Trophoblast cell (in vitro differentiated cells and primary cell): ENCODE results near the gene ACOT9.

Experiments used
- DNase-seq, 2 donors: peaks; one replicate each; pipeline ENCODE4 v3.0.0-alpha.2; 2016
- H2AFZ ChIP-seq: 2 replicates; pipeline ENCODE4 v1.6.1; 2013; ENCODE audit warnings: low read length, moderate library complexity, mild to moderate bottlenecking; ENCODE audit not compliant: insufficient read depth, poor library complexity
- H2AK5ac ChIP-seq: 2 replicates; pipeline ENCODE4 v1.6.1; 2013; ENCODE audit warnings: mild to moderate bottlenecking, low read length
- H2BK120ac ChIP-seq: 2 replicates; pipeline ENCODE4 v1.6.1; 2013; ENCODE audit warnings: low read length, mild to moderate bottlenecking, moderate library complexity; ENCODE audit not compliant: insufficient read depth, poor library complexity
- H2BK12ac ChIP-seq: 2 replicates; pipeline ENCODE4 v1.6.1; 2013; ENCODE audit warnings: mild to moderate bottlenecking, low read length, moderate library complexity
- H2BK5ac ChIP-seq: 2 replicates; pipeline ENCODE4 v1.6.1; 2013; ENCODE audit warnings: low read length, low read depth, moderate library complexity, mild to moderate bottlenecking; ENCODE audit not compliant: poor library complexity
- H3K14ac ChIP-seq: 2 replicates; pipeline ENCODE4 v1.6.1; 2013; ENCODE audit warnings: mild to moderate bottlenecking, low read length
- H3K18ac ChIP-seq: 2 replicates; pipeline ENCODE4 v1.6.1; 2013; ENCODE audit warnings: mild to moderate bottlenecking, low read length
- H3K23ac ChIP-seq: 2 replicates; pipeline ENCODE4 v1.6.1; 2013; ENCODE audit warnings: low read length
- H3K27ac ChIP-seq: 2 replicates; pipeline ENCODE4 v1.5.1; 2013; ENCODE audit warnings: low read depth, mild to moderate bottlenecking, inconsistent platforms, low read length, moderate library complexity
- H3K27me3 ChIP-seq: 2 replicates; pipeline ENCODE4 v1.6.1; 2013; ENCODE audit warnings: inconsistent platforms, mild to moderate bottlenecking, low read length, moderate library complexity; ENCODE audit not compliant: insufficient read depth
- H3K36me3 ChIP-seq, 2 experiments: 1 replicate in 1 of 2; 2 replicates in 1 of 2; pipeline ENCODE4 v1.6.1; 2013; ENCODE audit warnings: low read length in 2 of 2, mild to moderate bottlenecking in 2 of 2, moderate library complexity in 1 of 2; ENCODE audit not compliant: insufficient read depth in 2 of 2, control insufficient read depth in 1 of 2
- H3K4ac ChIP-seq: 2 replicates; pipeline ENCODE4 v1.6.1; 2013; ENCODE audit warnings: low read depth, mild to moderate bottlenecking, low read length, moderate library complexity
- H3K4me1 ChIP-seq, 2 experiments: 1 replicate in 1 of 2; 2 replicates in 1 of 2; pipeline ENCODE4 v1.6.1; 2013; ENCODE audit warnings: low read length in 2 of 2, mild to moderate bottlenecking in 2 of 2, moderate library complexity in 1 of 2; ENCODE audit not compliant: insufficient read depth in 2 of 2, control insufficient read depth in 1 of 2
- H3K4me2 ChIP-seq: 2 replicates; pipeline ENCODE4 v1.6.1; 2013; ENCODE audit warnings: inconsistent platforms, mild to moderate bottlenecking, low read length, moderate library complexity
- H3K4me3 ChIP-seq: 2 replicates; pipeline ENCODE4 v1.5.1; 2013; ENCODE audit warnings: mild to moderate bottlenecking, low read depth, low read length, inconsistent platforms
- H3K79me1 ChIP-seq: one replicate; pipeline ENCODE4 v1.6.1; 2013; ENCODE audit warnings: low read length
- H3K79me2 ChIP-seq: 2 replicates; pipeline ENCODE4 v1.6.1; 2013; ENCODE audit warnings: low read length, mild to moderate bottlenecking; ENCODE audit not compliant: control insufficient read depth, insufficient read depth, poor library complexity
- H3K9ac ChIP-seq: 2 replicates; pipeline ENCODE4 v1.6.1; 2013; ENCODE audit warnings: mild to moderate bottlenecking, low read length
- H3K9me3 ChIP-seq: 2 replicates; pipeline ENCODE4 v1.6.1; 2013; ENCODE audit warnings: low read depth, mild to moderate bottlenecking, control low read depth, inconsistent platforms, low read length; ENCODE audit not compliant: insufficient read depth
- H4K12ac ChIP-seq: 2 replicates; pipeline ENCODE4 v1.6.1; 2013; ENCODE audit warnings: low read depth, mild to moderate bottlenecking, low read length, moderate library complexity
- H4K8ac ChIP-seq: 2 replicates; pipeline ENCODE4 v1.6.1; 2013; ENCODE audit warnings: low read depth, mild to moderate bottlenecking, low read length, moderate library complexity
- H4K91ac ChIP-seq: one replicate; pipeline ENCODE4 v1.6.1; 2013; ENCODE audit warnings: low read depth, mild to moderate bottlenecking, low read length, moderate library complexity
- WGBS: extraction: QIAGEN DNeasy Blood & Tissue Kit; methylation state at CpG from one replicate; pipeline ENCODE4 v1.1.7; 2013; ENCODE audit warnings: missing lambda C conversion rate; ENCODE audit not compliant: insufficient read length, insufficient coverage; ENCODE audit errors: extremely low coverage; 5-methylcytosine and 5-hydroxymethylcytosine counted together

Gene ACOT9

GRCh38 chrX:23732704-23733103, 10.4 kb downstream of the ACOT9 start:
- Histone ChIP-seq H3K18ac (no peak overlapping the region), H3K4ac (no peak overlapping the region), H4K8ac (no peak overlapping the region), H3K27ac (no peak overlapping the region), H2AK5ac (no peak overlapping the region), H3K79me2 (no peaks in the 10 kb centered on the region), H3K23ac (no peak overlapping the region), H4K12ac (no peak overlapping the region), H3K27me3 (no peaks in the 10 kb centered on the region), H3K36me3 (peaks cover 2 to 5% of the 10 kb centered on the region in 2 experiments), H4K91ac (no peak overlapping the region), H3K14ac (no peak overlapping the region), H3K4me1 (no peaks in the 10 kb centered on the region), H3K9ac (no peak overlapping the region), H3K9me3 (no peaks in the 10 kb centered on the region), H3K4me3 (no peak overlapping the region), H3K4me2 (no peak overlapping the region), H2BK12ac (no peak overlapping the region), H3K79me1 (no peaks in the 10 kb centered on the region), H2AFZ (no peak overlapping the region), H2BK5ac (no peak overlapping the region), H2BK120ac (no peak overlapping the region)
- whole genome bisulfite sequencing: no CpG with 5 or more reads among the region's 5 CpGs
- DNase-seq: peak in 1 of 2 donors; percentile 9

- Histone ChIP-seq H3K9ac (no peak overlapping the region), H3K36me3 (peaks cover 5 to 6% of the 10 kb centered on the region in 2 experiments), H3K79me2 (no peaks in the 10 kb centered on the region), H2AK5ac (no peak overlapping the region), H4K8ac (no peak overlapping the region), H3K4me2 (no peak overlapping the region), H2BK12ac (no peak overlapping the region), H3K18ac (no peak overlapping the region), H2AFZ (no peak overlapping the region), H2BK5ac (no peak overlapping the region), H3K9me3 (no peaks in the 10 kb centered on the region), H3K4me3 (no peak overlapping the region), H3K27ac (no peak overlapping the region), H3K14ac (no peak overlapping the region), H4K91ac (no peak overlapping the region), H3K79me1 (no peaks in the 10 kb centered on the region), H3K23ac (no peak overlapping the region), H4K12ac (no peak overlapping the region), H3K4ac (no peak overlapping the region), H3K27me3 (no peaks in the 10 kb centered on the region), H2BK120ac (no peak overlapping the region), H3K4me1 (no peaks in the 10 kb centered on the region)
- DNase-seq: no peak
- no CpG with 5 or more reads among the region's 1 CpG for WGBS
Measured at GRCh38 chrX:23731951-23732350, 11.1 kb downstream of the ACOT9 start.

- no peak overlapping the region for H3K4ac ChIP-seq
- H3K27me3 ChIP-seq: no peaks in the 10 kb centered on the region
- H3K14ac ChIP-seq: no peak overlapping the region
- no peak overlapping the region for H2BK120ac ChIP-seq
- H2AK5ac ChIP-seq: no peak overlapping the region
- H3K4me2 ChIP-seq: no peak overlapping the region
- no peak overlapping the region for H2AFZ ChIP-seq
- H3K79me2 ChIP-seq: no peaks in the 10 kb centered on the region
- no peak overlapping the region for H4K91ac ChIP-seq
- peaks cover 7 to 13% of the 10 kb centered on the region in 2 experiments for H3K36me3 ChIP-seq
- H3K9ac ChIP-seq: no peak overlapping the region
- no peaks in the 10 kb centered on the region for H3K9me3 ChIP-seq
- H4K8ac ChIP-seq: no peak overlapping the region
- no peak for DNase-seq
- H2BK5ac ChIP-seq: no peak overlapping the region
- no peak overlapping the region for H3K23ac ChIP-seq
- no peak overlapping the region for H3K27ac ChIP-seq
- no peak overlapping the region for H3K18ac ChIP-seq
- no peaks in the 10 kb centered on the region for H3K79me1 ChIP-seq
- H4K12ac ChIP-seq: no peak overlapping the region
- H3K4me3 ChIP-seq: no peak overlapping the region
- no peaks in the 10 kb centered on the region for H3K4me1 ChIP-seq
- WGBS: no CpG with 5 or more reads among the region's 1 CpG
- H2BK12ac ChIP-seq: no peak overlapping the region
Measured at GRCh38 chrX:23729214-23729613, 13.9 kb downstream of the ACOT9 start.

- Histone ChIP-seq H3K79me1 (no peaks in the 10 kb centered on the region), H3K36me3 (peaks cover 10 to 15% of the 10 kb centered on the region in 2 experiments), H3K27ac (no peak overlapping the region), H3K18ac (no peak overlapping the region), H3K9me3 (no peaks in the 10 kb centered on the region), H3K14ac (no peak overlapping the region), H3K79me2 (no peaks in the 10 kb centered on the region), H3K23ac (no peak overlapping the region), H4K91ac (no peak overlapping the region), H2BK5ac (no peak overlapping the region), H3K9ac (no peak overlapping the region), H3K4me3 (no peak overlapping the region), H4K12ac (no peak overlapping the region), H3K27me3 (no peaks in the 10 kb centered on the region), H3K4me2 (no peak overlapping the region), H2BK12ac (no peak overlapping the region), H3K4me1 (no peaks in the 10 kb centered on the region), H2AK5ac (no peak overlapping the region), H3K4ac (no peak overlapping the region), H2AFZ (no peak overlapping the region), H4K8ac (no peak overlapping the region), H2BK120ac (no peak overlapping the region)
- DNase-seq: no peak
- WGBS: no CpG with 5 or more reads among the region's 3 CpGs
Measured at GRCh38 chrX:23727206-23727605, 15.9 kb downstream of the ACOT9 start.
